Mammary epithelial cell (primary cell): ENCODE measurements around the gene LHX8.

Experiments
- CTCF ChIP-seq, 2 donors: IDR thresholded peaks in 1 of 2; conservative IDR thresholded peaks in 1 of 2; 2 replicates each; pipeline ENCODE4 v1.5.1; 2011 to 2012; ENCODE audit warnings: inconsistent platforms in 2 of 2, low read length in 2 of 2, mild to moderate bottlenecking in 2 of 2, control low read depth in 1 of 2, low read depth in 1 of 2; ENCODE audit not compliant: insufficient read depth in 1 of 2; ENCODE audit errors: extremely low read depth in 1 of 2
- EZH2 ChIP-seq: IDR thresholded peaks from 2 replicates; pipeline ENCODE4 v1.6.1; 2012; ENCODE audit warnings: low read length, inconsistent platforms, borderline replicate concordance

GRCh38 chr1:75152092-75152491 lies 17.9 kb downstream of the LHX8 start:
- TF ChIP-seq CTCF (conservative IDR thresholded peaks at IDR 0.05 in 1 of 2, IDR thresholded peaks at IDR 0.05 in 1 of 2; ENCODE audit: extremely low read depth in 1 of 2, insufficient read depth in 1 of 2, low read depth in 1 of 2, low read length in 2 of 2) (no peak), EZH2 (no peak)
